ENCODE results near the gene GNG7.

DNA sequence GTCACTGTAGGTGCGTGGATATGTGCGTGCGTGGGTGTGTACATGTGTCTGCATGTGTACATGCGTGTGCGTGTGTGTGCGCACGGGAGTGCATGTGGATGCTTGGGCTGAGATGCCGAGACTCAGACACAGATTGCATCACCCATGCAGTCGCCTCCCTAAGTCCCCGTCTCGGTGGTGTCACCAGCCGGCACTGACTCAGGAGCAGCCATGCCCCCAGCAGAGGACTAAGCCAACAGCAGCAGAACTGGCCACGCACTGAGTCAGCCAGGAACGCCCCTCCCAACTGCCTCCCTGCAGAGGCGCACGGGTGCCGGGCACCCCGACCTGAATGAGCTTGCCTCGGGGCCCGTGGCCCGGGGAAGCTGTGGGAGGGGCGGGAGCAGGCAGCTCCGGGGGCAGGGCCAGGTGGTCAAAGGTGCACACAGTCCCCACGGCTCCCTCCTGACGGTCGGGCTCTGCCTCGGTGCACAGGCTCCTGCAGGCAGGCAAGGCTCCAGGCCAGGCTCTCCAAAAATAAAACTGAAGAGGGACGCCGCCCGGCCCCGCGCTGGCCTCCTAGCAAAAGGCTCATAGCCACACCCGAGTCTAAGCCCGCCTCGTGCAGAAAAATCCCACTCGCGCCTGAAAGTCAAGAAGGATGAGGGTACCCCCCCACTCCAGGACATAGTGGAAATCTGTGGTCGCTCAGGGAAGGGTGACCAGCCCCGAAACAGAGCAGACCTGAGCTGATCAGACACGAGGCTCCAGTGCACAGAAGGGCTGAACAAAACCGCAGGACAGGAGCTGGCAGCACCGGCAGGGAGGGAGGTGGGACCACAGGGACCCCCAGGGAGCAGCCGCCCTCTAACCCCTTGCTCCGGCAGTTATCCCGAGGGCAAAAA lies 177.4 kb downstream of the GNG7 start:
- TF ChIP-seq CTCF (IDR thresholded peaks at IDR 0.05 in 2 of 3, conservative IDR thresholded peaks at IDR 0.05 in 1 of 3; ENCODE audit: control insufficient read depth in 2 of 3, extremely low read depth in 1 of 3, insufficient read depth in 1 of 3, low read depth in 3 of 3, low read length in 3 of 3): no peak
- TF ChIP-seq ATF7 (IDR thresholded peaks at IDR 0.05; ENCODE audit: low read depth): no peak
- no peak for TF ChIP-seq MYC (IDR thresholded peaks at IDR 0.05; ENCODE audit: insufficient read depth, insufficient read length, insufficient replicate concordance, low read length, severe bottlenecking)

Measured in GM12878 (cell line).